GM12878 (cell line): ENCODE results near the gene TULP4. TPM values are rescaled to one million over a fixed set of nuclear protein-coding genes. Genes with fewer than 3 reads are reported as not detected.

Experiments
- ATAC-seq: fragments of 200-7000 bp; cut with Tn5 transposase; 3 replicates; pipeline ENCODE4 v1.9.1; 2020; ENCODE audit warnings: mild to moderate bottlenecking, moderate library complexity
- BruUV-seq: library from RNA; stranded (reverse); fragments of 400-500 nt; replicated peaks from 2 replicates; lab custom pipeline; 2021; lab: Mats Ljungman, UMichigan
- CTCF ChIA-PET: fragments of 300-600 bp; sonication (Branson Sonifier 250); formaldehyde crosslinking; extraction: SDS; loops from one replicate; lab custom pipeline; 2021; ENCODE audit warnings: inconsistent platforms; lab: Yijun Ruan, JAX
- POLR2A ChIA-PET: fragments of 350-600 bp; formaldehyde crosslinking; extraction: SDS; loops from one replicate; lab custom pipeline; 2021; ENCODE audit warnings: inconsistent platforms; lab: Charles Lee
- RAD21 ChIA-PET: fragments of 300-600 bp; sonication (Branson Sonifier 250); formaldehyde crosslinking; loops from one replicate; lab custom pipeline; 2023; ENCODE audit warnings: antibody characterized with exemption; ENCODE audit not compliant: unreplicated experiment; lab: Charles Lee
- SMC1A ChIA-PET: fragments of 300-600 bp; sonication (Branson Sonifier 250); formaldehyde crosslinking; loops from one replicate; lab custom pipeline; 2023; ENCODE audit not compliant: unreplicated experiment, uncharacterized antibody; lab: Charles Lee
- DNase-seq: peaks from one replicate; pipeline ENCODE4 v3.0.0-alpha.2; 2011; ENCODE audit warnings: low read depth, low spot score
- FAIRE-seq: peaks from 3 replicates; lab custom pipeline; 2011; peaks lifted over from hg19 to GRCh38; lab: Jason Lieb, UNC
- H2AFZ ChIP-seq: 2 replicates; pipeline ENCODE4 v1.6.0; 2011; ENCODE audit warnings: low read depth, low read length, control low read depth; ENCODE audit not compliant: control insufficient read depth
- H3K27ac ChIP-seq: 2 replicates; pipeline ENCODE4 v1.5.1; 2011; ENCODE audit warnings: control low read depth; ENCODE audit not compliant: control insufficient read depth, insufficient read depth
- H3K27me3 ChIP-seq, 2 experiments: replicated peaks in 1 of 2; 2 replicates each; pipeline versions ENCODE4 v1.6.0 to v1.6.1; 2011; ENCODE audit warnings: low read length in 1 of 2; ENCODE audit not compliant: control insufficient read depth in 2 of 2, insufficient read depth in 2 of 2
- H3K36me3 ChIP-seq, 2 experiments: 2 replicates each; pipeline ENCODE4 v1.5.1; 2011; ENCODE audit warnings: low read length in 1 of 2; ENCODE audit not compliant: control insufficient read depth in 2 of 2, insufficient read depth in 2 of 2
- H3K4me1 ChIP-seq: 2 replicates; pipeline ENCODE4 v1.6.1; 2011; ENCODE audit warnings: mild to moderate bottlenecking, low read length, moderate library complexity, mixed read lengths; ENCODE audit not compliant: control insufficient read depth, insufficient read depth
- H3K4me2 ChIP-seq: 2 replicates; pipeline ENCODE4 v1.6.0; 2011; ENCODE audit warnings: control low read depth; ENCODE audit not compliant: control insufficient read depth, insufficient read depth
- H3K4me3 ChIP-seq: fragments of 200-600 bp; sonication (generic); 2 replicates; pipeline ENCODE4 v1.5.1; 2016
- H3K79me2 ChIP-seq: 2 replicates; pipeline ENCODE4 v1.6.0; 2011; ENCODE audit warnings: low read length; ENCODE audit not compliant: control insufficient read depth, insufficient read depth
- H3K9ac ChIP-seq: 2 replicates; pipeline ENCODE4 v1.8.0; 2011; ENCODE audit warnings: low read length, control low read depth, mixed read lengths; ENCODE audit not compliant: control insufficient read depth, insufficient read depth
- H3K9me3 ChIP-seq: replicated peaks from 3 replicates; pipeline ENCODE4 v1.5.1; 2011; ENCODE audit warnings: mild to moderate bottlenecking, low read length; ENCODE audit not compliant: control insufficient read depth, insufficient read depth
- H4K20me1 ChIP-seq: 2 replicates; pipeline ENCODE4 v1.6.0; 2011; ENCODE audit not compliant: control insufficient read depth, insufficient read depth
- BRCA1 ChIP-seq: IDR thresholded peaks from 2 replicates; pipeline ENCODE4 v1.6.1; 2011; ENCODE audit warnings: low read depth, low read length, improper control_type of control experiment
- EGR1 ChIP-seq, 2 experiments: IDR thresholded peaks; 1 replicate in 1 of 2; 2 replicates in 1 of 2; pipeline ENCODE4 v1.6.1; 2011 to 2012; ENCODE audit warnings: low read depth in 2 of 2, low read length in 2 of 2, borderline replicate concordance in 1 of 2, mild to moderate bottlenecking in 1 of 2, moderate library complexity in 1 of 2
- LARP7 ChIP-seq: fragments of 450-650 bp; IDR thresholded peaks from 2 replicates; pipeline ENCODE4 v1.6.1; 2017; ENCODE audit warnings: mild to moderate bottlenecking
- NFYA ChIP-seq: IDR thresholded peaks from 2 replicates; pipeline ENCODE4 v1.6.1; 2011; ENCODE audit warnings: low read depth, mild to moderate bottlenecking, low read length, improper control_type of control experiment, borderline replicate concordance
- NR2F1 ChIP-seq: fragments of 450-650 bp; conservative IDR thresholded peaks from 2 replicates; pipeline ENCODE4 v1.6.1; 2017; ENCODE audit warnings: mild to moderate bottlenecking
- RBBP5 ChIP-seq: fragments of 200-600 bp; sonication (generic); conservative IDR thresholded peaks from 2 replicates; pipeline ENCODE4 v1.6.1; 2016
- SMC3 ChIP-seq: IDR thresholded peaks from 2 replicates; pipeline ENCODE4 v1.6.1; 2011; ENCODE audit warnings: low read length, improper control_type of control experiment, borderline replicate concordance
- TARDBP ChIP-seq: IDR thresholded peaks from 2 replicates; pipeline ENCODE4 v1.6.1; 2016; ENCODE audit warnings: borderline replicate concordance
- TCF12 ChIP-seq: IDR thresholded peaks from 2 replicates; pipeline ENCODE4 v1.6.1; 2011; ENCODE audit warnings: low read depth, mild to moderate bottlenecking, low read length
- USF1 ChIP-seq: IDR thresholded peaks from 2 replicates; pipeline ENCODE4 v1.6.1; 2011; ENCODE audit warnings: borderline replicate concordance, low read depth, mild to moderate bottlenecking, moderate library complexity, mixed read lengths, low read length; ENCODE audit not compliant: insufficient read depth; ENCODE audit errors: extremely low read length
- ZBTB40 ChIP-seq: fragments of 450-650 bp; IDR thresholded peaks from 2 replicates; pipeline ENCODE4 v1.6.1; 2016; ENCODE audit warnings: mild to moderate bottlenecking, moderate library complexity, borderline replicate concordance
- ZNF274 ChIP-seq: IDR thresholded peaks from one replicate; pipeline ENCODE4 v1.8.0; 2011; ENCODE audit not compliant: insufficient read length, insufficient read depth
- WGBS: methylation state at CpG from one replicate; pipeline ENCODE4 v1.1.6; 2016; ENCODE audit warnings: low lambda C conversion rate; ENCODE audit not compliant: insufficient replicate concordance, insufficient coverage; ENCODE audit errors: missing lambda C conversion rate; 5-methylcytosine and 5-hydroxymethylcytosine counted together
- in situ Hi-C: fragments of 300-500 bp; cut with MboI; formaldehyde crosslinking; loops from 9 replicates; pipeline ENCODE4 v1.14.3; 2018; ENCODE audit warnings: mixed read lengths
- intact Hi-C: fragments of 100-400 bp; cut with micrococcal nuclease; formaldehyde crosslinking; loops from one replicate; pipeline ENCODE4 v1.14.2; 2022; ENCODE audit not compliant: unreplicated experiment
- polyA plus RNA-seq, 11 experiments: library from polyadenylated mRNA; depleted of rRNA in 4 of 11; unstranded in 6 of 11; stranded (reverse) in 5 of 11; fragments of >200 nt; fragmentation: Nextera tagmentation in 4 of 11; fragmentation: Illumina TruSeq in 1 of 11; extraction: Ambion mirVana in 4 of 11; extraction: Trizol in 1 of 11; gene quantifications; 1 replicate in 1 of 11; 2 replicates in 10 of 11; pipeline versions ENCODE4 v1.2.1 to v1.2.3, GENCODE V29; 2011 to 2016; ENCODE audit warnings: inconsistent platforms in 2 of 11, missing spikeins in 2 of 11, low read depth in 1 of 11
- total RNA-seq, 4 experiments: library from RNA; depleted of rRNA in 3 of 4; stranded (reverse); fragments of >200 nt in 3 of 4; fragmentation: Illumina TruSeq in 1 of 4; extraction: Trizol in 1 of 4; gene quantifications; 2 replicates each; pipeline versions ENCODE4 v1.2.1 to v1.2.3, GENCODE V29; 2013 to 2021

The TULP4 gene
- total and polyA plus RNA-seq, 10 of the 15 experiments (the other 5 are each of a cell fraction or from before 2014, with no cell fraction given) = 0.73 to 31.8 (median 14.0) TPM

- Histone ChIP-seq H3K4me1 (no peaks in the 10 kb centered on the region), H3K79me2 (no peaks in the 10 kb centered on the region), H3K36me3 (no peaks in the 10 kb centered on the region), H3K4me3 (no peak overlapping the region), H2AFZ (no peak overlapping the region), H3K9ac (no peak overlapping the region), H3K9me3 (no peaks in the 10 kb centered on the region), H3K27ac (no peak overlapping the region), H3K4me2 (no peak overlapping the region), H4K20me1 (no peaks in the 10 kb centered on the region), H3K27me3 (no peaks in the 10 kb centered on the region)
- RAD21 ChIA-PET = no interaction called here
- WGBS = 57% methylated on average over 30 of the region's 30 CpGs
- intact Hi-C loops = no loop called here
- ATAC-seq = no peak
- no TSS peak for BruUV-seq
- SMC1A ChIA-PET = no interaction called here
- CTCF ChIA-PET = no interaction called here
- DNase-seq = no peak
- no peak for TF ChIP-seq BRCA1
- no peak for TF ChIP-seq TARDBP
- no peak for TF ChIP-seq SMC3
- TF ChIP-seq NR2F1 = no peak
- no peak for TF ChIP-seq EGR1 (IDR thresholded peaks at IDR 0.05; ENCODE audit: borderline replicate concordance in 1 of 2, low read depth in 2 of 2, low read length in 2 of 2)
- no peak for TF ChIP-seq NFYA
- TF ChIP-seq RBBP5 = no peak
- TF ChIP-seq ZNF274 = no peak
- no peak for TF ChIP-seq USF1
- no peak for TF ChIP-seq LARP7
- TF ChIP-seq ZBTB40 = no peak
- TF ChIP-seq TCF12 = no peak
- FAIRE-seq = no peak
- in situ Hi-C loops = no loop called here
- POLR2A ChIA-PET = interaction anchor here (0.7 to 1.0 kb wide), 2 partner anchors 8 to 184 kb away, joined by 3 read pairs; no protein-coding TSS in a partner anchor
Observed at GRCh38 chr6:158545043-158545966, 233.0 kb downstream of the TULP4 start.
